Measurements from ENCODE around the gene BEAN1.
"Not testable (repeated sequence)": the region's sequence is repeated elsewhere in the genome, so short reads cannot be mapped to it uniquely, and the experiment has no call there.

BEAN1 gene

DNA sequence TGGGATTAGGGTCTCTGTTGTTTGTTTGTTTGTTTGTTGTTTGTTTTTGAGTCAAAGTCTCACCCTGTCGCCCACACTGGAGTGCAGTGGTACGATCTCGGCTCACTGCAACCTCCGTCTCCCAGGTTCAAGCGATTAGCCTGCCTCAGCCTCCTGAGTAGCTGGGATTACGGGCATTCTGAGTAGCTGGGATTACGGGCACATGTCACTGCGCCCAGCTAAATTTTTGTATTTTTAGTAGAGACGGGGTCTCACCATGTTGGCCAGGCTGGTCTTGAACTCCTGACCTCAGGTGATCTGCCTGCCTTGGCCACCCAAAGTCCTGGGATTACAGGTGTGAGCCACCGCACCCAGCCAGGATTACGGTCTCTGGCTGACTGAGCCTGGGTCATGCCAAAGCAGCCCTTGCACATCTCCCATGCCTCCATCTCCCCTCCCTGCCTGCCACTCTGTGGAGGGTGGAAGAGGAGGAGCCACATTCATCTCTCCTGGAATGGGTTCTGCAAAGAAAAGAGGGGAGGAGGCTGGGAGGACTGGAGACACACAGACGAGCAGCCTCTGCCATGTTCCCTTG, 59.2 kb downstream of the BEAN1 start:
- ATAC-seq (no peak), DNase-seq (no peak)

DNA sequence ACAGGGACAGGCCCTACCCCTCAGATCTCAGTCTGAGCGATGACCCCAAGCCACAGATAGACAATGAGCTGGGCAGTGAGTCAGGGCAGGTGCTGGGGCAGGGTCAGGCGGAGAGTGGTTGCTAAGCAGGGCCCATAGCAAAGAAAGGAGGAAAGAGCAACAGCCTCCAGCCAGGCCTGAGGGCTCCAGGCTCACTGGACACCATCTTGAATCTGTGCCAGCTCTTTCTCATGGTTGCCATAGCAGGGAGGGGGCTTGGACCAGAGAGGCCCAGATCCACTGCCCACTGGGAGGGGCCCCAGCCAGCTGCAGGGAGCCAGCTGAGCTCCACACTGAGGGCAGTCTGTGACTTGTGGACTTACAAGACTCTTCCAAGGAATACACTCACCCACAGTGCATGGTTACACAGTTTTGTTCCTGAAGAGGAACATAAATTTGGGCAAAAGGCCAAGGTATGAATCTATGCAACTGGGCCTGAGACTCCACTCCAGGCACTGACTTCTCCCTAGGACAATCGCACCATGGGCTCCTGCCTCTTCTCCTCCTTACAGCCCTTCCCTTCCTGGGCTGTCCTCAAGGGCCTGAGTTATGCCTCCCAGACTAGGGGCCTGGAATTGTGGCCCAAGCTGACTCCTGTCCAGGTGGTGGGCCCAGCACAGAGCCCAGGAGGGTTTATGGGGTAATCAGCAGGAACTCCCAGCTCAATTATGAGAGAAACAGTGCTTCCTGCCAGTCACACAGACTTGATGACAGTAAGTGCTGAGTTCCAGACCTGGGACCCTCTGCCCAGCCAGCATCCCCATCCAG, 59.9 kb downstream of the BEAN1 start:
- no peak for DNase-seq

DNA sequence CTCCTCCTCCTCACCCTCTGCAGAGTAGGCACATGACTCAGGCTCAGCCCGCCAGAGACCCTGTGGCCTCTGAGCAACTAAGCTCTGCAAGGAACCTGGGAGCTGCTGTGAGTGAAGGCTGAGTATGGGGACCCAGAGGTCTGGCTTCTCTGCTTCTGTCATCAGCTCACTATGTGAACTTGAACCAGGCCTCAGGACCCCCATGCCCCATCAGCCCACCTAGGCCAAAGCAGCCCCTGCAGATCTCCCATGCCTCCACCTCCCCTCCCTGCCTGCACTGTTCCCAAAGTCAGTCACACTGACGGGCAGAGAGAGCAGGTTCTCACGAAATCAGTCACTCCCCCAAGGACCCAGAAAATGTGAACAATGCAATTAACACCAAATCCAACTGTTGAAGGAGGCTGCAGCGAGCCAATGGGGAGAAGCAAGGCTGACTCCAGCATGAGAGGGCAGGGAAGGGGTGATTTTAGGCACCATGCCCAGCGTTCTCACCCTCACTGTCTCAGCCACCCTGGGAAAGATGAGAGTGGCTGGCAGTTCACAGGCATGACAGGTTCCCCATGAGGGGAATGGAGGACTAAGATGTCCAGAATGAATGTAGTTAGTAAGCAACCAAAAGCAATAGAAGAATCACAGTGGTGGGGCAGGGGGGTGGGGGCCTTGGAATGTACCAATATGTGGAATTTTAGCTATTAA, 60.6 kb downstream of the BEAN1 start:
- ATAC-seq (no peak), DNase-seq (no peak)

More for the DNA sequence above, 59.9 kb downstream of the BEAN1 start:
- ATAC-seq, result no peak

DNA sequence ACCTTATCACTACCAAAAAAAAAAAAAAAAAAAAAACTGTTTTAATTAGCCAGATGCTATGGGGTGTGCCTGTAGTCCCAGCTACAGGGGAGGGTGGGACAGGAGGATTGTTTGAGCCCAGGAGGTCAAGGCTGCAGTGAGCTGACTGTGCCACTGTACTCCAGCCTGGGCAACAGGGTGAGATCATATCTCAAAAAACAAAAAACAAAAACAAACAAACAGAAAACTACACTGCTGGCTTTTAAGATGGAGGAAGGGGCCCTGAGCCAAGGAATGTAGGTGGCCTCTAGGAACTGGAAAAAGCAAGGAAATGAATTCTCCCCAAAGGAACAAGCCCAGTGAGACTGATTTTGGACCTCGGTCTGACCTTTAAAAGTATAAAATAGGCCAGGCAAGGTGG, 61.4 kb downstream of the BEAN1 start:
- DNase-seq, result no peak
- no peak for ATAC-seq

DNA sequence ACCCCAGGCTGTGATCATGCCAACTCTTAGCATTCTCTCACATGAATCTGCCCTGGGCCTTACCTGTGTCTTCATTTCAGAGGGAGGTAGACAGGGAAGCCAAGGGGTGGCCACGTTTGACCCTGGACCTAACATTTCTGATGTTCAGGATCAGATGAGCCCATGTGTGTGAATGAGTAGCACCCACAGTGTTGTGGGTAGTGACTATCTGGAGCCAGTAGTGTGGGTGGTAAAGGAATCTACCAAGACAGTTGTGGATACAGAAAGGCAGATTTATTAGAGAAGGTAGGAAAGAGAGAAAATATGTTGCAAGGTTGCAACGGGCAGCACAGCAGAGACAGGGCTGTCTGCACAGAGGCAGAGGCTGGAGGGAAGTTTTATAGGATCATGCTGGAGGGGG, 62.3 kb downstream of the BEAN1 start:
- ATAC-seq, result no peak
- DNase-seq, result no peak

DNA sequence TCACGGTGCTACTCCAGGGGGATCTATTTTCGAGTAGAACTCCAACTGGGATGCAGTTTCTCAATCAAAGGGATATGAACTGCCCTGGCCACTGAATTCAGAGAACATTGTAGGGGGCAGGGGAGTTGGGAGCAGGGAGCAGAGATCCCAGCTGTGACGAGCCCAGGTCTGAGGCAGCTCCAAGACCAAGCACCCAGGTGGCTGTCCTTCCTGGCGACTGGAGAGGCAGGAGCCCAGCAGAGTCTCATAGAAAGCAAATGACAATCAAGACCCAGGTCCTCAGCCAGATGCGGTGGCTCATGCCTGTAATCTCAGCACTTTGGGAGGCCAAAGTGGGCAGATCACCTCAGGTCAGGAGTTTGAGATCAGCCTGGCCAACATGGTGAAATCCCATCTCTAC, 62.7 kb downstream of the BEAN1 start:
- ATAC-seq, result no peak
- no peak for DNase-seq

DNA sequence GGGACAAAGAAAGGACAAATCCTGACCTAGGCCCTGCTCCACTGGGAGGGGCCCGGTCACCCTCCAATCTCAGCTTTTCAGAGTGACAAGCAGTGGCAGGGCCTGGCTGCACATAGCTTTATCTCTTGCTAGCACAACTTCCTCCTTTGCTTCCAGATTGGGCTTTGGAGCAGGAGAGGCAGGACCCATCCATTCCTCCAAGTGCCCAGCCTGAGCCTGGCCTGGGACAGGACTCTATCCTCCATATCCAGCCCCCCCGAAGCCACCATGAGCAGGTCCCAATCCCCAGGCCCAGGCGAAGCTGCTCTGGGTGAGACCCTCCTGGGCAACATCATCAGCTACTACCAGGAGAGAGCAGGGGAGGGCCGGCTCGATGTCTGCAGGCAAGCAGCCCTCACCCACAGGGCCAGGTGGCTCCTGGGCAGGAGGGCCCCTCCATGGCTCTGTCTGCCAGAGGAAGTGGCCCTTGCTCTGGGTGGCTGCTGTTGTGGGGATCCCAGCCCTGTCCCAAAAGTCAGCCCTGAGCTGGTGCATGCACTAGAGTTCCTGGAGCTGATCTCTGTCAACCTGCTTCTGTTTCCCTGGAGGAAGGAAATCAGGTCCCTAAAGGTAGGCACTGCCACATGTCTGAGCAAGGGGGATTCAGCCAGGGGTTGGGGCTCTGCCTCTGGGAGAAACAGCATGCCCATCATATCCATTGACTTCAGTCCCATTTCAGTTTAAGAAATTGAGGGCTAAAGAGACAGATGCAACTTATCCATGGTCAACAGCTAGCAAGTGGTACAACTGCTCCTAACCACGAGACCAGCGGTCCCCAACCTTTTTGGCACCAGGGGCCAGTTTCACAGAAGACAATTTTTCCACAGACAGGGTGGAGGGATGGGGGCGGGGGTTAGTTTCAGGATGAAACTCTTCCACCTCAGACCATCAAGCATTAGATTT, 64.0 kb downstream of the BEAN1 start:
- DNase-seq, result no peak
- no peak for ATAC-seq

DNA sequence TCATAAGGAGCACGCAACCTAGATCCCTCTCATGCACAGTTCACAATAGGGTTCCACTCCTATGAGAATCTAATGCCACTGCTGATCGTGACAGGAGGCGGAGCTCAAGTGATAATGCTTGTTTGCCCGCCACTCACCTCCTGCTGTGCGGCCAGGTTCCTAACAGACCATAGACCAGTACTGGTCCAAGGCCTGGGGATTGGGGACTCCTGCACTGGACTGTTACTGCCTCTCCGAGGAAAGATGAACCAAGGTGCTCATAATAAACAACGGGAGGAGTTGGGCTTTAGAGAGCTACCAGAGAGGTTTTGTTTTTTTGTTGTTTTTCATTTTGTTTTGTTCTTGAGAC, 64.6 kb downstream of the BEAN1 start:
- DNase-seq (no peak), ATAC-seq (no peak)

DNA sequence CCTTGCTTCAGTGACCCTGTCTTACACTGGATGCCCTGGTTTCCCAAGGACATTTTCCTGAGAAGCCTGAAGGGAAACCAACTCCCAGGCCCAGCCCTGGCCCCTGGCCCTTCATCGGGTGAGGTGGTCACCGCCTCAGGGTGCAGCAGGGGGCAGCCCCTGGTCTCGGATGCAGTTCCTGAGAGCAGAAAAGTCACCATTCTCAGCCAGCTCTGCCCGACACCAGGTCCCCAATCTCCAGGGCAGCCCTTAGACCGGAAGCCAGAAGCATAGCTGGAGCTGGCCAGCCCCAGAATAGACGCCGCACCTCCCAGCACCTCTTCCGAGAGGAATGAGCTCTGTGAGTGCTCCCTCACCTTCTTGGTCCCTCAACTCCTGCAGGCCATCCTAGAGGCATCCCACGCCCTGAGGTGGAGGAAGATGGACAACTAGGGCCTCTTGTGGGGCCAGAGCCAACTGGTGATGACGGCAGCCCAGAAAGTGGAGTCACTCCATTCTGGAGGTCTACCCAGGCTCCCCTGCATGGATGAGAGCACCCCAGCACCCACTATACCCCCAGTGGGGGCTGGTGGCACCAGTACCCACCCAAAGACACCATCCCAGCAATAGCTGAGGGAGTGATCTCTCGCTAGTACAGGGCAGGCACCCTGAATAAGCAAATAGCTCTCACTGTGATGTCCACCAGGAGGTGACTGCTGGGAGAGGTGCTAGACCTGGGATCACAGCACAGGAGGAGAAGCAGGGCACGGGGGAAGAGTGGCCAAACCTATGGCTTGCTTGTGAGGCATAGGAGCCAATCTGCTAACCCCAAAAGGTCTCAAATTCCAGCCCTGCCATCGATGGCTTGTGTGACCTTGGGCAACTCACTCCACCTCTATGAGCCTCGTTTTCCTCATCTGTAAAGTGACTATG, 66.7 kb downstream of the BEAN1 start:
- DNase-seq (no peak), ATAC-seq (peak; percentile 14)

DNA sequence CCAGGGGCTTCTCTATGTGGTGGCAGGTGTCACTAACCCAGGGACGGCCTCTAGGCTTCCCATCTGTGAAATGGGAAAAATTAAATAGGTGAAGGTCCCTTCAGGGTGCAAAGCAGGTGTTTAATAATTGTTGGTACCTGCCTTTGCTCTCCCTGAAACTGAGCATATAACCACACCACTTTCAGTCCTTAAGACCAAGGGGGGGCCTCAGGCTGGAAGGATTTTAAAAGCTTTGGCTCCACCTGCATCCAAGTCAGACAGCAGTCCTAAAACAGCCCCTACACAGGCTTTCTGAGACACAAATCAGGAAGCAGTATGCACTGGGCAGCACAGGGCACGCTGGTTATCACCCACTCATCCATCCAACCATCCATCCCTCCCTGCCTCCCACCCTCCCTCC, 67.8 kb downstream of the BEAN1 start:
- DNase-seq (no peak), ATAC-seq (no peak)

DNA sequence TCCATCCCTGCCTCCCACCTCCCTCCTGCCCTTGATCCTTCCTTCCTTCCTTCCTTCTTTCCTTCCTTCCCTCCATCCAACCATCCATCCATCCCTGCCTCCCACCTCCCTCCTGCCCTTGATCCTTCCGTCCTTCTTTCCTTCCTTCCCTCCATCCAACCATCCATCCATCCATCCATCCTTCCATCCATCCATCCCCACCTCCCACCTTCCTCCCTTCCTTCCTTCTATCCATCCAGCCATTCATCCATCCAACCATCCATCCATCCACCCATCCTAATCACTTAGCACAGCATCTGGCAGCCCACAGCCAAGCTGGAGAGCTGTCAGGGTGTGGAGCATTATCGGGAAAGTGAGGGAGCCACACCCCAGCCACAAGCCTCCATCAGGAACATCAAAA, 68.3 kb downstream of the BEAN1 start:
- DNase-seq (no peak), ATAC-seq (no peak)

DNA sequence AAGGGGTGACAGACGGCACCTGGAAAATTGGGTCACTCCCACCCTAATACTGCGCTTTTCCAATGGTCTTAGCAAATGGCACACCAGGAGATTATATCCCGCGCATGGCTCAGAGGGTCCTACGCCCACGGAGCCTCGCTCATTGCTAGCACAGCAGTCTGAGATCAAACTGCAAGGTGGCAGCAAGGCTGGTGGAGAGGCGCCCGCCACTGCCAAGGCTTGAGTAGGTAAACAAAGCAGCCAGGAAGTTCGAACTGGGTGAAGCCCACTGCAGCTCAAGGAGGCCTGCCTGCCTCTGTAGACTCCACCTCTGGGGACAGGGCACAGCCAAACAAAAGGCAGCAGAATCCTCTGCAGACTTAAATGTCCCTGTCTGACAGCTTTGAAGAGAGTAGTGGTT, 69.1 kb downstream of the BEAN1 start:
- DNase-seq, ATAC-seq: not testable (repeated sequence)

DNA sequence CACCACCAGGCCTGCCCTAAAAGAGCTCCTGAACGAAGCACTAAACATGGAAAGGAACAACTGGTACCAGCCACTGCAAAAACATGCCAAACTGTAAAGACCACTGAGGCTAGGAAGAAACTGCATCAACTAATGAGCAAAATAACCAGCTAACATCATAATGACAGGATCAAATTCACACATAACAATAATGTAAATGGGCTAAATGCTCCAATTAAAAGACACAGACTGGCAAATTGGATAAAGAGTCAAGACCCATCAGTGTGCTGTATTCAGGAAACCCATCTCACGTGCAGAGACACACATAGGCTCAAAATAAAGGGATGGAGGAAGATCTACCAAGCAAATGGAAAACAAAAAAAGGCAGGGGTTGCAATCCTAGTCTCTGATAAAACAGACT, 70.8 kb downstream of the BEAN1 start:
- not testable (repeated sequence) for DNase-seq, ATAC-seq

DNA sequence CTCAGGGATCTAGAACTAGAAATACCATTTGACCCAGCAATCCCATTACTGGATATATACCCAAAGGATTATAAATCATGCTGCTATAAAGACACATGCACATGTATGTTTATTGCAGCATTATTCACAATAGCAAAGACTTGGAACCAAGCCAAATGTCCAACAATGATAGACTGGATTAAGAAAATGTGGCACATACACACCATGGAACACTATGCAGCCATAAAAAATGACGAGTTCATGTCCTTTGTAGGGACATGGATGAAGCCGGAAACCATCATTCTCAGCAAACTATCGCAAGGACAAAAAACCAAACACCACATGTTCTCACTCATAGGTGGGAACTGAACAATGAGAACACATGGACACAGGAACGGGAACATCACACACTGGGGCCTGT, 74.5 kb downstream of the BEAN1 start:
- not testable (repeated sequence) for DNase-seq, ATAC-seq

DNA sequence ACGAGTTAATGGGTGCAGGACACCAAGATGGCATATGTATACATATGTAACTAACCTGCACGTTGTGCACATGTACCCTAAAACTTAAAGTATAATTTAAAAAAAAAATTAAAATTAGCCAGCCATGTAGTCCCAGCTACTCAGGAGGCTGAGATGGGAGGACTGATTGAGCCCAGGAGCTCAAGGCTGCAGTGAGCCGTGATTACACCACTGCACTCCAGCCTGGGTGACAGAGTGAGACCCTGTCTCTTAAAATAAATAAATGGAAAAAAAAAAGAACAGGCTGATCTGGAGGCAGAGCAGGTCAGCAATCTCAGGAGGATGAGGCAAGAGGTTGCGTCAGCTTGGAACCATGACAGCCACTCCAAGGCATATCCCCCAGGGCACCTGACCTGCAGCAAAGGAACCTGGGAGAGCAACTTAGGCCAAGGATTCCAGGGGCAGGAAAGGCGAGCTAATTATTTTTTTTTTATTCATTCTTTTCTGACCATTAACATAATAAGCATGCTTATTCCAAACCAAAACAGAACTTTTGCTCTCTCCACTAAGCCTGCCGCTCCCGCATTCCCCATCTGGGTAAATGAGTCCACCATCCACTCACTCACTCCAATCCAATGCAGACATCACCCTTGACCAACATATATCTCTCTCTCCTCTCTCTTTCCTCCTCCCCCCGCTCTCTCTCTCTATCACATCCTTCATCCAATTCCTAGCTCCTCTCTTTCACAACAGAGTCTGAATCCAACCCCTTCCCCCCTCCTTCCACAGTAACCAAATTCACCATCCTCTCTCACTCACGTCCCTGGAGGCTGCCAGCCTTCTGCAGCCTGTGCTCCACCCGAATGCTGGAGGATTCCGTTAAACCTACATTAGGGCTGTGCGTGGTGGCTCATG, 75.2 kb downstream of the BEAN1 start:
- DNase-seq, result no peak
- ATAC-seq, result no peak

DNA sequence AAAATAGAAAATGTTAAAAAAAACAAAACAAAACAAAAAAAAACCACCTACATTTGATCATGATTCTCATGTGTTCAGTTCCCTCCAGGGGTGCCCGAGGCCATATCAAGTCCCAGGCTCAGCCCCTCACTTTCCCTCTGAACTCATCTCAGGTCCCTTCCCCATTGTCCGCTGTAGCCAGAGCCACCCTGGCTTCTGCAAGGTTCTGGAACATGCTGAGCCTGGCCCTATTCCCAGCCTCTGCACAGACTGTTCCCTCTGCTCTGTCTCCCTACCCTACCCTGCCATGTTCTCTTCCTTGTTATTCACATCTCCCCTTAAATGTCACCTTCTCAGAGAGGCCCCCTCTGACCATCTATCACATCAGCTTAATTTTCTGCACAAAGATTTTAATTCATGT, 75.9 kb downstream of the BEAN1 start:
- ATAC-seq, result no peak
- DNase-seq, result no peak

DNA sequence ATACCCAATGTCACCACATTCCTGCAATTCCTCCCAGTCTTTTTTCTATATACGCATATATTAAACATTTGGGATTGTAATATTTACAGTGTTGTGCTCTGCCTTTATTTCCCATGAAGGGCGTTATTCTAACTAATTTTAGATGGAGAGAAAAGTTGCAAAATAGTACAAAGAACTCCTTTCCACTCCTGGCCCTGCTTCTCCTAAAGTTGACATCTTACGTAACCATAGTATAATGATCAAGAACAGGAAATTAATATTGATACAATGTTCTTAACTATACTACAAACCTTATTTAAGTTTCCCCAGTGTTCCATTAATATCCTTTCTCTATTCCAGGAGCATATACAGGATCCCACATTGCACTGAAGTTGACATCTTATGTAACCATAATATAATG, 76.5 kb downstream of the BEAN1 start:
- no peak for DNase-seq
- ATAC-seq, result no peak

DNA sequence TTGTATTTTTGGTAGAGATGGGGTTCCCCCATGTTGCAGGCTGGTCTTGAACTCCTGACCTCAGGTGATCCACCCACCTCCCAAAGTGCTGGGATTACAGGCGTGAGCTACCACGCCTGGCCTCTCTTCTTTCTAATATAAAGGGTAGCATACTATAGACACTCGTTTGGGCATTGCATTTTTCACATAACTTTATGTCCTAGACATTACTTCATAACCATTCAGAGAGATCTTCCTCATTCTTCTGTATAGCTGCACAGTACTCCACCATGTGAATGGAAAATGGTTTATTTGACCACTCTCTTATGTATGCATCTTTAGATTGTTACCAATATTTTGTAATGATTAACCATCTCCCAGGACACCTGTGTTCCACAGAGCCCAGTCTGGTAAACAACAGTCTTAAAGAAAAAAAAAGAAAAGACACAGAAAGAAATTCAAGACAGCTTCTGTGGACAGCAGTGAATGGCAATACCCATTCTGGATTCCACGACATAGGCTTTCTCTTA, 80.7 kb downstream of the BEAN1 start:
- ATAC-seq (no peak), DNase-seq (no peak)

DNA sequence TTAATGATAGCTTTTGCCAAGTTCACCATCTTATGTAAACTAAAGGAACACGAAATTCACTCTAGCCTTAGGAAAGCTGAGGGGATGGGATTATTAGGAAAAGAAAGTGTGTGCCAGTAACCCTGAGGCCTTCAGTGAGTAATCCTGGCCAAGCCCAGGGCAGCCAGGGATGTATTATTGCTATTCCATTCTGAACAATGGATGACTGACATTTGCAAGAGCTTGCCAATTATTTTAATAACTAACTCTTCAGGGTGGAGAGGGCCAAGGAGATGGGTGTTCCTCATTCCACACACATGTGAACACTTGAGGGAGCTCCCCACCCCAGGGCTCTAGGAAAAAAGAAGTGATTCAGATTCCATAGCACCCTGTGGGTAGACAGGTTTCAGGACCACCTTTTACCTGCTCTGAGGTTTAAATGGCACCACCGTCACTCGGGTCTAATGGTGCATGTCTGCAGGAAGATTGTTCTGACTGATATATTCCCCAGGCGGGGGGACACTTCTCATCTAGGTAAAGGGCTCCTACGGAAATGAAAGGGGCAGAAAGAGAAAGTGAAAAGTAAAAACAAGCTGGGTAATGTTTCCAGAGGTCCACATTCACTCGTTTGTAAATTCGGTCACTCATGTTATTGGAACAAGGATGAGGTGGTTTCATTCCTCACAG, 81.3 kb downstream of the BEAN1 start:
- DNase-seq, result no peak
- peak; percentile 14 for ATAC-seq

Data from stimulated activated naive CD8-positive, alpha-beta T cell treated with anti-CD3 and anti-CD28 coated beads, Interleukin-15, Interleukin-2, amounts not matched to agents 100 U/mL and 50 U/mL, for 24 hours (primary cell).